Peyer's patch (tissue), 4 donors: ENCODE measurements around the gene GAMT. TPM values are rescaled to one million over a fixed set of nuclear protein-coding genes. Genes with fewer than 3 reads are reported as not detected.
A peak's percentile ranks its signal among the peaks of the same experiment; 100 is the strongest.

Experiments
- DNase-seq, 3 donors: peaks; one replicate each; pipeline ENCODE4 v3.0.0-alpha.2; 2017 to 2019
- H3K27ac ChIP-seq, 4 donors: fragments of 200-600 bp; sonication (generic); one replicate each; pipeline ENCODE4 v1.5.1; 2016 to 2019
- H3K27me3 ChIP-seq, 2 donors: fragments of 200-600 bp; sonication (generic); one replicate each; pipeline ENCODE4 v1.5.1; 2019
- H3K36me3 ChIP-seq, 3 donors: fragments of 200-600 bp; sonication (generic); one replicate each; pipeline ENCODE4 v1.5.1; 2016 to 2019
- H3K4me1 ChIP-seq, 4 donors: fragments of 200-600 bp; sonication (generic); one replicate each; pipeline ENCODE4 v1.5.1; 2016 to 2019
- H3K4me3 ChIP-seq, 4 donors: fragments of 200-600 bp; sonication (generic); 1 replicate in 3 of 4; 2 replicates in 1 of 4; pipeline ENCODE4 v1.5.1; 2016 to 2019; ENCODE audit warnings: mild to moderate bottlenecking in 1 of 4
- H3K9me3 ChIP-seq, 4 donors: fragments of 200-600 bp; sonication (generic); one replicate each; pipeline ENCODE4 v1.5.1; 2016 to 2019; ENCODE audit warnings: mild to moderate bottlenecking in 1 of 4
- CTCF ChIP-seq, 6 experiments: fragments of 450-650 bp in 4 of 6; fragments of 200-600 bp in 2 of 6; sonication (generic) in 1 of 6; IDR thresholded peaks; one replicate each; pipeline ENCODE4 v1.5.1; 2017 to 2019; ENCODE audit warnings: antibody characterized with exemption in 6 of 6, mild to moderate bottlenecking in 3 of 6, moderate library complexity in 1 of 6
- POLR2A ChIP-seq, 2 donors: fragments of 450-650 bp; IDR thresholded peaks; one replicate each; pipeline ENCODE4 v1.5.1; 2017; ENCODE audit warnings: antibody characterized with exemption in 2 of 2, mild to moderate bottlenecking in 2 of 2, moderate library complexity in 2 of 2
- total RNA-seq, 4 donors: library from RNA; depleted of rRNA; stranded (reverse); fragments of >200 nt; gene quantifications; one replicate each; pipeline ENCODE4 v1.1.0, GENCODE V29; 2016

GAMT gene
- total RNA-seq, 4 donors from 2014 or later, result 2.5 to 3.1 TPM; not detected in 2

- no peaks in the 10 kb centered on the region for H3K27me3 ChIP-seq
- no peak for DNase-seq
- peak overlapping the region; percentile 83 to 90 (median 87) for H3K27ac ChIP-seq
- TF ChIP-seq CTCF (IDR thresholded peaks at IDR 0.05), result no peak
- no peak for TF ChIP-seq POLR2A (IDR thresholded peaks at IDR 0.05)
- peaks cover 0 to 20% (median 0%) of the 10 kb centered on the region in 3 donors for H3K36me3 ChIP-seq
- no peaks in the 10 kb centered on the region for H3K9me3 ChIP-seq
- H3K4me3 ChIP-seq, result peak overlapping the region; percentile 66 to 91 (median 78)
- H3K4me1 ChIP-seq, result peaks cover 0 to 23% (median 4%) of the 10 kb centered on the region in 4 donors
These were observed 17.3 kb downstream of the GAMT start for GRCh38 chr19:1384085-1384462.

- Histone ChIP-seq H3K4me1 (peaks cover 0 to 23% (median 4%) of the 10 kb centered on the region in 4 donors), H3K4me3 (peak within 1 kb of the TSS; percentile 66 to 91 (median 78)), H3K36me3 (peaks cover 0 to 14% (median 0%) of the 10 kb centered on the region in 3 donors), H3K27me3 (no peaks in the 10 kb centered on the region), H3K27ac (peak within 1 kb of the TSS; percentile 83 to 90 (median 87)), H3K9me3 (no peaks in the 10 kb centered on the region)
- TF ChIP-seq POLR2A (IDR thresholded peaks at IDR 0.05) (peak; percentile 76 to 83), CTCF (IDR thresholded peaks at IDR 0.05) (peak in 5 of 6 experiments; percentile 11 to 67 (median 56))
- peak; percentile 86 to 97 (median 95) for DNase-seq
These were observed 17.8 kb downstream of the GAMT start, which contains the start of gene NDUFS7 for GRCh38 chr19:1383312-1384084. TSS of gene NDUFS7 (plus strand) at chr19:1383907. CDS start at chr19:1383927, 20 bp downstream.

- no peaks in the 10 kb centered on the region for H3K27me3 ChIP-seq
- peak overlapping the region in 1 of 4 donors; percentile 90 for H3K27ac ChIP-seq
- no peaks in the 10 kb centered on the region for H3K9me3 ChIP-seq
- peak overlapping the region in 1 of 4 donors; percentile 91 for H3K4me3 ChIP-seq
- H3K4me1 ChIP-seq, result peaks cover 0 to 23% (median 4%) of the 10 kb centered on the region in 4 donors
- DNase-seq, result no peak
- TF ChIP-seq POLR2A (IDR thresholded peaks at IDR 0.05) (no peak), CTCF (IDR thresholded peaks at IDR 0.05) (peak in 1 of 6 experiments; percentile 2)
- H3K36me3 ChIP-seq, result peaks cover 0 to 9% (median 0%) of the 10 kb centered on the region in 3 donors
These were observed 18.4 kb downstream of the GAMT start for GRCh38 chr19:1383017-1383311.

GRCh38 chr19:1382250-1382649, 19.1 kb downstream of the GAMT start:
- H3K9me3 ChIP-seq, result no peaks in the 10 kb centered on the region
- H3K27me3 ChIP-seq, result no peaks in the 10 kb centered on the region
- H3K27ac ChIP-seq, result no peak overlapping the region
- no peak for DNase-seq
- TF ChIP-seq POLR2A (IDR thresholded peaks at IDR 0.05) (no peak), CTCF (IDR thresholded peaks at IDR 0.05) (no peak)
- H3K36me3 ChIP-seq, result peaks cover 0 to 4% (median 0%) of the 10 kb centered on the region in 3 donors
- peaks cover 0 to 23% (median 4%) of the 10 kb centered on the region in 4 donors for H3K4me1 ChIP-seq
- H3K4me3 ChIP-seq, result no peak overlapping the region

- H3K27me3 ChIP-seq, result no peaks in the 10 kb centered on the region
- TF ChIP-seq POLR2A (IDR thresholded peaks at IDR 0.05) (no peak), CTCF (IDR thresholded peaks at IDR 0.05) (no peak)
- H3K4me3 ChIP-seq, result no peak overlapping the region
- DNase-seq, result no peak
- H3K9me3 ChIP-seq, result no peaks in the 10 kb centered on the region
- H3K4me1 ChIP-seq, result peaks cover 0 to 7% (median 4%) of the 10 kb centered on the region in 4 donors
- H3K36me3 ChIP-seq, result peaks cover 0 to 9% (median 0%) of the 10 kb centered on the region in 3 donors
- no peak overlapping the region for H3K27ac ChIP-seq
These were observed 21.3 kb downstream of the GAMT start for GRCh38 chr19:1379961-1380489.
